ENCODE data around the gene SEC31A. TPM values are rescaled to one million over a fixed set of nuclear protein-coding genes. Genes with fewer than 3 reads are reported as not detected.

Gene SEC31A
- polyA plus RNA-seq, 3 donors: 74.8 to 120 (median 107) TPM

- Mint-ChIP-seq H3K9me3 (no peaks in the 10 kb centered on the region), H3K36me3 (peaks cover 75 to 88% of the 10 kb centered on the region in 2 donors), H3K27ac (peak overlapping the region in 1 of 7 donors; percentile 11), H3K27me3 (ENCODE audit: low read depth in 3 of 3) (no peaks in the 10 kb centered on the region), H3K4me1 (no peaks in the 10 kb centered on the region), H3K4me3 (no peak overlapping the region)
- Histone ChIP-seq H3K79me2 (ENCODE audit: insufficient read depth, low read length) (no peaks in the 10 kb centered on the region), H3K36me3 (replicated peaks in 1 of 2; ENCODE audit: control insufficient read depth in 1 of 2, insufficient read depth in 2 of 2, low read length in 2 of 2) (peaks cover 93 to 97% of the 10 kb centered on the region in 2 donors), H3K4me2 (replicated peaks; ENCODE audit: extremely low read depth, low read length, poor library complexity, severe bottlenecking) (no peak overlapping the region), H3K9ac (ENCODE audit: insufficient read depth, low read length, poor library complexity, severe bottlenecking) (no peak overlapping the region), H3K27me3 (ENCODE audit: control insufficient read depth in 2 of 2, insufficient read depth in 2 of 2, low read length in 2 of 2) (no peaks in the 10 kb centered on the region), H3K4me3 (replicated peaks in 1 of 3; ENCODE audit: low read depth in 2 of 3, low read length in 3 of 3) (no peak overlapping the region), H3K27ac (ENCODE audit: low read depth in 1 of 2, low read length in 2 of 2) (no peak overlapping the region), H3K9me3 (replicated peaks in 1 of 2; ENCODE audit: control insufficient read depth in 1 of 2, insufficient read depth in 1 of 2, low read length in 2 of 2) (no peaks in the 10 kb centered on the region), H4K20me1 (ENCODE audit: insufficient read depth, low read length) (no peaks in the 10 kb centered on the region), H2AFZ (ENCODE audit: insufficient read depth, low read depth, low read length, poor library complexity, severe bottlenecking) (no peak overlapping the region), H3K4me1 (ENCODE audit: control insufficient read depth in 1 of 2, insufficient read depth in 2 of 2, low read length in 2 of 2) (no peaks in the 10 kb centered on the region)
- no peak for DNase-seq
- intact Hi-C loops (cut with micrococcal nuclease): loop anchor here in 1 of 2 donors (10.0 kb wide), 1 partner anchor 1889 kb away; no protein-coding TSS in a partner anchor
- 98% methylated on average over 3 of the region's 3 CpGs for WGBS (ENCODE audit: insufficient coverage)
- TF ChIP-seq, protein P1, sequence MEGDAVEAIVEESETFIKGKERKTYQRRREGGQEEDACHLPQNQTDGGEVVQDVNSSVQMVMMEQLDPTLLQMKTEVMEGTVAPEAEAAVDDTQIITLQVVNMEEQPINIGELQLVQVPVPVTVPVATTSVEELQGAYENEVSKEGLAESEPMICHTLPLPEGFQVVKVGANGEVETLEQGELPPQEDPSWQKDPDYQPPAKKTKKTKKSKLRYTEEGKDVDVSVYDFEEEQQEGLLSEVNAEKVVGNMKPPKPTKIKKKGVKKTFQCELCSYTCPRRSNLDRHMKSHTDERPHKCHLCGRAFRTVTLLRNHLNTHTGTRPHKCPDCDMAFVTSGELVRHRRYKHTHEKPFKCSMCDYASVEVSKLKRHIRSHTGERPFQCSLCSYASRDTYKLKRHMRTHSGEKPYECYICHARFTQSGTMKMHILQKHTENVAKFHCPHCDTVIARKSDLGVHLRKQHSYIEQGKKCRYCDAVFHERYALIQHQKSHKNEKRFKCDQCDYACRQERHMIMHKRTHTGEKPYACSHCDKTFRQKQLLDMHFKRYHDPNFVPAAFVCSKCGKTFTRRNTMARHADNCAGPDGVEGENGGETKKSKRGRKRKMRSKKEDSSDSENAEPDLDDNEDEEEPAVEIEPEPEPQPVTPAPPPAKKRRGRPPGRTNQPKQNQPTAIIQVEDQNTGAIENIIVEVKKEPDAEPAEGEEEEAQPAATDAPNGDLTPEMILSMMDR (IDR thresholded peaks at IDR 0.05): no peak
Measured at GRCh38 chr4:82825425-82825824, 65.5 kb downstream of the SEC31A start.

- DNase-seq: no peak
Measured at GRCh38 chr4:82823062-82823461, 67.9 kb downstream of the SEC31A start.

More at GRCh38 chr4:82823062-82823461, 67.9 kb downstream of the SEC31A start:
- no CpG with 5 or more reads among the region's 5 CpGs for WGBS (ENCODE audit: insufficient coverage)
- no peaks in the 10 kb centered on the region for H3K9me3 Mint-ChIP-seq
- Histone ChIP-seq H3K9ac (ENCODE audit: insufficient read depth, low read length, poor library complexity, severe bottlenecking) (no peak overlapping the region), H3K36me3 (replicated peaks in 1 of 2; ENCODE audit: control insufficient read depth in 1 of 2, insufficient read depth in 2 of 2, low read length in 2 of 2) (peaks cover 90 to 98% of the 10 kb centered on the region in 2 donors), H3K4me2 (replicated peaks; ENCODE audit: extremely low read depth, low read length, poor library complexity, severe bottlenecking) (no peak overlapping the region), H3K27me3 (ENCODE audit: control insufficient read depth in 2 of 2, insufficient read depth in 2 of 2, low read length in 2 of 2) (no peaks in the 10 kb centered on the region), H2AFZ (ENCODE audit: insufficient read depth, low read depth, low read length, poor library complexity, severe bottlenecking) (no peak overlapping the region), H3K9me3 (replicated peaks in 1 of 2; ENCODE audit: control insufficient read depth in 1 of 2, insufficient read depth in 1 of 2, low read length in 2 of 2) (no peaks in the 10 kb centered on the region), H3K27ac (ENCODE audit: low read depth in 1 of 2, low read length in 2 of 2) (no peak overlapping the region), H3K4me3 (replicated peaks in 1 of 3; ENCODE audit: low read depth in 2 of 3, low read length in 3 of 3) (no peak overlapping the region), H3K4me1 (ENCODE audit: control insufficient read depth in 1 of 2, insufficient read depth in 2 of 2, low read length in 2 of 2) (no peaks in the 10 kb centered on the region), H3K79me2 (ENCODE audit: insufficient read depth, low read length) (no peaks in the 10 kb centered on the region), H4K20me1 (ENCODE audit: insufficient read depth, low read length) (no peaks in the 10 kb centered on the region)
- peaks cover 0 to 1% (median 0%) of the 10 kb centered on the region in 3 donors for H3K27me3 Mint-ChIP-seq (ENCODE audit: low read depth in 3 of 3)
- H3K4me1 Mint-ChIP-seq: no peaks in the 10 kb centered on the region
- intact Hi-C loops (cut with micrococcal nuclease): loop anchor here in 1 of 2 donors (10.0 kb wide), 1 partner anchor 1892 kb away; no protein-coding TSS in a partner anchor
- H3K27ac Mint-ChIP-seq: no peak overlapping the region
- H3K4me3 Mint-ChIP-seq: no peak overlapping the region
- TF ChIP-seq, protein P1 (IDR thresholded peaks at IDR 0.05): no peak
- peaks cover 80 to 96% of the 10 kb centered on the region in 2 donors for H3K36me3 Mint-ChIP-seq

All from CD14-positive monocyte (primary cell).